ENCODE measurements around the gene RTKN2.

DNA sequence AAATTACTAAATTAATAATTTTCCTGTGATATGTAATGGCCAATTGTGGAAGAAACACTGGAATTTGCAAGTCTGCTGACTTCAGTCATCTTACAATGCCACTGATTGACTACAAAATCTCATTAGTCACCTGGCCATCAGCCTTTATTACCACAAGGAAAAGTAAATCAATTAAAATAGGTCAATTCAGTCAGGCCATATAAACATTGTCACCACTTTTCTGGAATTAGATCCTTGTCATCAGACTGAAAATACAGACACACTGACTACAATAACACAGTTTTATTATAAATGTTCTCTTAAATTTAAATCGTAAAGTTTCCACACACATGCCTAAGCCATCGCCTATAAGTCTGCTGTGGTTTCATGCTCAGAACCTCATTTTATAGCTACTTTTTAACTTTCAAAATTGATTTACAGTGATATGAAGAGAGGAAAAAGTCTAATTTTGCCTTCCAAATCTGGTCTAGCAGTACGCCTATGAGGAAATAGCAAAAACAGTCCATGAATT lies 54.2 kb downstream of the RTKN2 start:
- TF ChIP-seq, protein P1, sequence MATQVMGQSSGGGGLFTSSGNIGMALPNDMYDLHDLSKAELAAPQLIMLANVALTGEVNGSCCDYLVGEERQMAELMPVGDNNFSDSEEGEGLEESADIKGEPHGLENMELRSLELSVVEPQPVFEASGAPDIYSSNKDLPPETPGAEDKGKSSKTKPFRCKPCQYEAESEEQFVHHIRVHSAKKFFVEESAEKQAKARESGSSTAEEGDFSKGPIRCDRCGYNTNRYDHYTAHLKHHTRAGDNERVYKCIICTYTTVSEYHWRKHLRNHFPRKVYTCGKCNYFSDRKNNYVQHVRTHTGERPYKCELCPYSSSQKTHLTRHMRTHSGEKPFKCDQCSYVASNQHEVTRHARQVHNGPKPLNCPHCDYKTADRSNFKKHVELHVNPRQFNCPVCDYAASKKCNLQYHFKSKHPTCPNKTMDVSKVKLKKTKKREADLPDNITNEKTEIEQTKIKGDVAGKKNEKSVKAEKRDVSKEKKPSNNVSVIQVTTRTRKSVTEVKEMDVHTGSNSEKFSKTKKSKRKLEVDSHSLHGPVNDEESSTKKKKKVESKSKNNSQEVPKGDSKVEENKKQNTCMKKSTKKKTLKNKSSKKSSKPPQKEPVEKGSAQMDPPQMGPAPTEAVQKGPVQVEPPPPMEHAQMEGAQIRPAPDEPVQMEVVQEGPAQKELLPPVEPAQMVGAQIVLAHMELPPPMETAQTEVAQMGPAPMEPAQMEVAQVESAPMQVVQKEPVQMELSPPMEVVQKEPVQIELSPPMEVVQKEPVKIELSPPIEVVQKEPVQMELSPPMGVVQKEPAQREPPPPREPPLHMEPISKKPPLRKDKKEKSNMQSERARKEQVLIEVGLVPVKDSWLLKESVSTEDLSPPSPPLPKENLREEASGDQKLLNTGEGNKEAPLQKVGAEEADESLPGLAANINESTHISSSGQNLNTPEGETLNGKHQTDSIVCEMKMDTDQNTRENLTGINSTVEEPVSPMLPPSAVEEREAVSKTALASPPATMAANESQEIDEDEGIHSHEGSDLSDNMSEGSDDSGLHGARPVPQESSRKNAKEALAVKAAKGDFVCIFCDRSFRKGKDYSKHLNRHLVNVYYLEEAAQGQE (IDR thresholded peaks at IDR 0.05; ENCODE audit: insufficient read depth in 1 of 2, low read depth in 2 of 2, low read length in 2 of 2) = no peak
- TF ChIP-seq POLR2AphosphoS5 (IDR thresholded peaks at IDR 0.05; ENCODE audit: low read depth, low read length) (no peak), TAF1 (IDR thresholded peaks at IDR 0.05; ENCODE audit: borderline replicate concordance, insufficient read depth, low read length) (no peak)

Measured in PFSK-1 (cell line).